CD4-positive, alpha-beta memory T cell (primary cell): ENCODE results near the gene ARPC5. TPM values are rescaled to one million over a fixed set of nuclear protein-coding genes. Genes with fewer than 3 reads are reported as not detected.
"Not testable (repeated sequence)": the region's sequence is repeated elsewhere in the genome, so short reads cannot be mapped to it uniquely, and the experiment has no call there.

Experiments used
- CTCF ChIA-PET: fragments of 350-600 bp; sonication (Branson Sonifier 250); formaldehyde crosslinking; loops from one replicate; lab custom pipeline; 2021; ENCODE audit warnings: inconsistent platforms; ENCODE audit not compliant: partially characterized antibody; lab: Charles Lee
- POLR2A ChIA-PET: fragments of 350-600 bp; sonication (Branson Sonifier 250); formaldehyde crosslinking; loops from one replicate; lab custom pipeline; 2021; ENCODE audit not compliant: partially characterized antibody; lab: Charles Lee
- DNase-seq, 5 donors: peaks; one replicate each; pipeline versions ENCODE4 v3.0.0 to v3.0.0-alpha.2; 2020 to 2022; ENCODE audit warnings: mixed read lengths in 1 of 5
- H3K27ac ChIP-seq: one replicate; pipeline ENCODE4 v1.7.0; 2013; ENCODE audit warnings: low read depth, low read length
- H3K27me3 ChIP-seq: 2 replicates; pipeline ENCODE4 v1.7.0; 2013; ENCODE audit warnings: mild to moderate bottlenecking, low read length, moderate library complexity; ENCODE audit not compliant: insufficient read depth
- H3K36me3 ChIP-seq: 2 replicates; pipeline ENCODE4 v1.7.0; 2013; ENCODE audit warnings: mild to moderate bottlenecking, low read length, moderate library complexity; ENCODE audit not compliant: insufficient read depth
- H3K4me1 ChIP-seq: 2 replicates; pipeline ENCODE4 v1.7.0; 2013; ENCODE audit warnings: mild to moderate bottlenecking, low read length, moderate library complexity; ENCODE audit not compliant: insufficient read depth
- H3K4me3 ChIP-seq, 2 donors: one replicate each; pipeline ENCODE4 v1.7.0; 2013; ENCODE audit warnings: low read length in 2 of 2, mild to moderate bottlenecking in 1 of 2
- H3K9me3 ChIP-seq, 2 donors: one replicate each; pipeline ENCODE4 v1.7.0; 2013; ENCODE audit warnings: low read length in 2 of 2, control low read depth in 1 of 2; ENCODE audit not compliant: control insufficient read depth in 1 of 2
- H3K27ac Mint-ChIP-seq, 7 donors: one replicate each; pipeline ENCODE4 v1.8.0; 2020 to 2021; ENCODE audit warnings: mixed read lengths in 7 of 7, mild to moderate bottlenecking in 6 of 7, inconsistent platforms in 3 of 7, moderate library complexity in 3 of 7
- H3K27me3 Mint-ChIP-seq, 2 donors: one replicate each; pipeline ENCODE4 v1.8.0; 2020 to 2021; ENCODE audit warnings: mixed read lengths in 2 of 2
- H3K36me3 Mint-ChIP-seq, 2 donors: one replicate each; pipeline ENCODE4 v1.8.0; 2020 to 2021; ENCODE audit warnings: mixed read lengths in 2 of 2, inconsistent platforms in 1 of 2, mild to moderate bottlenecking in 1 of 2
- H3K4me1 Mint-ChIP-seq, 4 donors: one replicate each; pipeline ENCODE4 v1.8.0; 2020 to 2021; ENCODE audit warnings: mixed read lengths in 4 of 4, mild to moderate bottlenecking in 1 of 4
- H3K4me3 Mint-ChIP-seq, 8 donors: one replicate each; pipeline ENCODE4 v1.8.0; 2020 to 2021; ENCODE audit warnings: mixed read lengths in 8 of 8, mild to moderate bottlenecking in 7 of 8, moderate library complexity in 6 of 8, inconsistent platforms in 3 of 8
- H3K9me3 Mint-ChIP-seq, 8 donors: one replicate each; pipeline ENCODE4 v1.8.0; 2020 to 2021; ENCODE audit warnings: mixed read lengths in 8 of 8, mild to moderate bottlenecking in 5 of 8, inconsistent platforms in 3 of 8, moderate library complexity in 1 of 8
- intact Hi-C: fragments of 100-400 bp; cut with micrococcal nuclease; formaldehyde crosslinking; loops from one replicate; pipeline ENCODE4 v1.15.1; 2023
- polyA plus RNA-seq, 2 donors: library from polyadenylated mRNA; unstranded; fragments of 300-500 nt; fragmentation: Illumina TruSeq; gene quantifications; one replicate each; pipeline ENCODE4 v1.2.3, GENCODE V29; 2021
- total RNA-seq, 2 experiments: library from RNA; stranded (reverse); gene quantifications; one replicate each; pipeline ENCODE4 v1.2.3, GENCODE V29; 2021

Gene ARPC5
- total and polyA plus RNA-seq, 4 experiments from 2014 or later = 106 to 696 (median 249) TPM

- Histone ChIP-seq H3K4me1 (no peaks in the 10 kb centered on the region), H3K27me3 (no peaks in the 10 kb centered on the region), H3K27ac (no peak overlapping the region), H3K4me3 (no peak overlapping the region), H3K9me3 (no peaks in the 10 kb centered on the region), H3K36me3 (no peaks in the 10 kb centered on the region)
- H3K9me3 Mint-ChIP-seq = no peaks in the 10 kb centered on the region
- H3K36me3 Mint-ChIP-seq = peaks cover 8 to 12% of the 10 kb centered on the region in 2 donors
- H3K27ac Mint-ChIP-seq = peak overlapping the region in 3 of 7 donors; percentile 8 to 64 (median 48)
- H3K27me3 Mint-ChIP-seq = peaks cover under 1 to 1% of the 10 kb centered on the region in 2 donors
- no peak overlapping the region for H3K4me3 Mint-ChIP-seq
- peaks cover 0 to 10% (median 5%) of the 10 kb centered on the region in 4 donors for H3K4me1 Mint-ChIP-seq
- ChIA-PET CTCF (no interaction called here), POLR2A (no interaction called here)
- no peak for DNase-seq
- intact Hi-C loops = loop anchor here (5.0 kb wide), 2 partner anchors 77 to 657 kb away; no protein-coding TSS in a partner anchor
These were observed 15.8 kb downstream of the ARPC5 start for GRCh38 chr1:183619781-183620180.

- H3K4me1 Mint-ChIP-seq, H3K4me3 Mint-ChIP-seq, POLR2A ChIA-PET, H3K9me3 Mint-ChIP-seq, H3K27me3 Mint-ChIP-seq, H3K27ac ChIP-seq, H3K4me1 ChIP-seq, H3K36me3 ChIP-seq, CTCF ChIA-PET, DNase-seq, H3K4me3 ChIP-seq, H3K27me3 ChIP-seq, H3K36me3 Mint-ChIP-seq, H3K27ac Mint-ChIP-seq, intact Hi-C loops, H3K9me3 ChIP-seq: not testable (repeated sequence)
These were observed 17.4 kb downstream of the ARPC5 start for GRCh38 chr1:183618202-183618601.

GRCh38 chr1:183612975-183613374 lies 22.6 kb downstream of the ARPC5 start:
- H3K27ac ChIP-seq, H3K36me3 ChIP-seq, CTCF ChIA-PET, H3K9me3 Mint-ChIP-seq, H3K9me3 ChIP-seq, H3K36me3 Mint-ChIP-seq, H3K4me1 Mint-ChIP-seq, intact Hi-C loops, H3K27ac Mint-ChIP-seq, H3K4me1 ChIP-seq, H3K27me3 Mint-ChIP-seq, POLR2A ChIA-PET, H3K27me3 ChIP-seq, DNase-seq, H3K4me3 ChIP-seq: not testable (repeated sequence)
- peak overlapping the region in 1 of 8 donors; percentile 51 for H3K4me3 Mint-ChIP-seq

- Mint-ChIP-seq H3K27me3 (peaks cover 4 to 7% of the 10 kb centered on the region in 2 donors), H3K9me3 (no peaks in the 10 kb centered on the region)
- CTCF ChIA-PET = no interaction called here
These were observed 23.2 kb downstream of the ARPC5 start for GRCh38 chr1:183612407-183612806.

GRCh38 chr1:183611021-183611420 lies 24.6 kb downstream of the ARPC5 start:
- Histone ChIP-seq H3K27ac (no peak overlapping the region), H3K4me1 (no peaks in the 10 kb centered on the region), H3K27me3 (no peaks in the 10 kb centered on the region), H3K4me3 (no peak overlapping the region), H3K9me3 (no peaks in the 10 kb centered on the region), H3K36me3 (no peaks in the 10 kb centered on the region)
- Mint-ChIP-seq H3K4me1 (no peaks in the 10 kb centered on the region), H3K36me3 (no peaks in the 10 kb centered on the region), H3K9me3 (no peaks in the 10 kb centered on the region), H3K4me3 (no peak overlapping the region), H3K27me3 (peaks cover 4 to 7% of the 10 kb centered on the region in 2 donors), H3K27ac (no peak overlapping the region)
- DNase-seq = no peak
- ChIA-PET POLR2A (no interaction called here), CTCF (interaction anchor here (1.8 kb wide), 1 partner anchor 44 kb away, joined by 6 read pairs; no protein-coding TSS in a partner anchor)
- intact Hi-C loops = no loop called here

More at GRCh38 chr1:183612407-183612806, 23.2 kb downstream of the ARPC5 start:
- Mint-ChIP-seq H3K4me1 (peaks cover 0 to 2% (median 0%) of the 10 kb centered on the region in 4 donors), H3K36me3 (no peaks in the 10 kb centered on the region), H3K4me3 (no peak overlapping the region), H3K27ac (no peak overlapping the region)
- no peaks in the 10 kb centered on the region for H3K4me1 ChIP-seq
- H3K9me3 ChIP-seq = no peaks in the 10 kb centered on the region
- no peaks in the 10 kb centered on the region for H3K36me3 ChIP-seq
- POLR2A ChIA-PET = no interaction called here
- no peak overlapping the region for H3K4me3 ChIP-seq
- no peak for DNase-seq
- intact Hi-C loops = no loop called here
- H3K27me3 ChIP-seq = no peaks in the 10 kb centered on the region
- no peak overlapping the region for H3K27ac ChIP-seq

GRCh38 chr1:183609759-183610452 lies 25.7 kb downstream of the ARPC5 start:
- Mint-ChIP-seq H3K36me3 (no peaks in the 10 kb centered on the region), H3K27ac (peak overlapping the region in 1 of 7 donors; percentile 31), H3K4me1 (no peaks in the 10 kb centered on the region), H3K4me3 (no peak overlapping the region), H3K27me3 (peaks cover 4 to 9% of the 10 kb centered on the region in 2 donors), H3K9me3 (no peaks in the 10 kb centered on the region)
- no peak overlapping the region for H3K4me3 ChIP-seq
- ChIA-PET CTCF (interaction anchor here (0.8 to 1.8 kb wide), 3 partner anchors 25 to 75 kb away, joined by 3 to 6 read pairs (median 4); no protein-coding TSS in a partner anchor), POLR2A (no interaction called here)
- H3K9me3 ChIP-seq = no peaks in the 10 kb centered on the region
- H3K27me3 ChIP-seq = no peaks in the 10 kb centered on the region
- no peak overlapping the region for H3K27ac ChIP-seq
- H3K4me1 ChIP-seq = no peaks in the 10 kb centered on the region
- no peak for DNase-seq
- no peaks in the 10 kb centered on the region for H3K36me3 ChIP-seq
- intact Hi-C loops = no loop called here

DNA sequence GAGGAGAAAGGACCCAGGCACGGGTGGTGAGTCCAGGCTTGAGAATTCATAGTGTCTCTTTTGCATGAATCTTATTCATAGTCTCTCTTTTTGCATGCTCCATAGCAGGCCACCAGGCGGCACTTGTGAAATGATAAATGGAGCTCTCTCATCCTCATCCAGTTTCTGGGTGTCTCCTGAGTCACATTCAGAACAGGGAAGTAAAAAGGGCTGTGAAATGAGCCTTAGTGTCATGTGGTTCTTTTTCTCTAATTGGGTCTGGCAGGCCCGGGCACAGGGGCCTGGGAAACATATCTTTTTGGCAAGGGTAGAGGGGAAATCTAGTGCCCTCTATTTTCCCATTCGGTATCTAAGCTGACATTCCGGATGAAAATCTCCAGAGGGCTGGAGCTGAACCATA lies 26.3 kb downstream of the ARPC5 start:
- intact Hi-C loops = no loop called here
- Histone ChIP-seq H3K36me3 (no peaks in the 10 kb centered on the region), H3K4me1 (no peaks in the 10 kb centered on the region), H3K27me3 (no peaks in the 10 kb centered on the region), H3K4me3 (no peak overlapping the region), H3K27ac (no peak overlapping the region), H3K9me3 (no peaks in the 10 kb centered on the region)
- Mint-ChIP-seq H3K4me1 (no peaks in the 10 kb centered on the region), H3K27ac (no peak overlapping the region), H3K4me3 (no peak overlapping the region), H3K9me3 (no peaks in the 10 kb centered on the region), H3K36me3 (no peaks in the 10 kb centered on the region), H3K27me3 (peaks cover 2 to 5% of the 10 kb centered on the region in 2 donors)
- DNase-seq = no peak
- POLR2A ChIA-PET = no interaction called here
- CTCF ChIA-PET = interaction anchor here (0.8 to 1.6 kb wide), 2 partner anchors 25 to 76 kb away, joined by 3 to 4 read pairs; no protein-coding TSS in a partner anchor
